Measurements from ENCODE around the gene LINC00305. TPM values are rescaled to one million over a fixed set of nuclear protein-coding genes. Genes with fewer than 3 reads are reported as not detected.
A peak's percentile ranks its signal among the peaks of the same experiment; 100 is the strongest.

LINC00305 gene
- total and polyA plus RNA-seq, 2 of the 8 experiments (the other 6 are each of a cell fraction or from before 2014, with no cell fraction given): not detected

GRCh38 chr18:64103986-64104385, 44.9 kb downstream of the LINC00305 start:
- Histone ChIP-seq H4K91ac (replicated peaks; ENCODE audit: insufficient read length, low read length) (no peak overlapping the region), H3K36me3 (ENCODE audit: control insufficient read depth in 2 of 4, insufficient read depth in 4 of 4, low read length in 3 of 4) (no peaks in the 10 kb centered on the region), H3K4ac (replicated peaks; ENCODE audit: insufficient read length, low read depth, low read length) (no peak overlapping the region), H3K14ac (ENCODE audit: insufficient read length) (no peak overlapping the region), H3K56ac (replicated peaks; ENCODE audit: insufficient read length, low read depth, low read length) (no peak overlapping the region), H3K27ac (ENCODE audit: low read depth, low read length) (no peak overlapping the region), H3K79me1 (ENCODE audit: low read depth, low read length) (no peaks in the 10 kb centered on the region), H2BK20ac (ENCODE audit: low read length) (no peak overlapping the region), H3K23me2 (ENCODE audit: low read depth, low read length) (no peaks in the 10 kb centered on the region), H4K20me1 (replicated peaks in 1 of 2; ENCODE audit: control insufficient read depth in 1 of 2, insufficient read depth in 2 of 2, low read length in 2 of 2) (no peaks in the 10 kb centered on the region), H2AK5ac (ENCODE audit: low read depth, low read length) (no peak overlapping the region), H2BK12ac (ENCODE audit: low read depth, low read length) (no peak overlapping the region), H3K79me2 (ENCODE audit: control insufficient read depth in 1 of 2, insufficient read depth in 2 of 2, low read length in 2 of 2) (no peaks in the 10 kb centered on the region), H3K27me3 (replicated peaks in 1 of 4; ENCODE audit: control insufficient read depth in 3 of 4, extremely low read depth in 1 of 4, insufficient read depth in 3 of 4, low read length in 3 of 4) (no peaks in the 10 kb centered on the region; a peak in 1 of 7 replicates), H2BK15ac (ENCODE audit: low read length) (no peak overlapping the region), H3K4me1 (replicated peaks in 1 of 4; ENCODE audit: control insufficient read depth in 3 of 4, insufficient read depth in 4 of 4, low read length in 3 of 4) (no peaks in the 10 kb centered on the region), H4K5ac (ENCODE audit: insufficient read length, low read depth, low read length) (no peak overlapping the region), H3K9me3 (ENCODE audit: insufficient read depth in 2 of 2, low read depth in 1 of 2, low read length in 1 of 2) (no peaks in the 10 kb centered on the region), H3K4me3 (ENCODE audit: extremely low read depth in 1 of 4, insufficient read depth in 2 of 4, low read depth in 3 of 4, low read length in 4 of 4) (no peak overlapping the region), H3K9ac (replicated peaks in 1 of 4; ENCODE audit: extremely low read depth in 1 of 4, low read depth in 3 of 4, low read length in 3 of 4) (no peak overlapping the region), H4K8ac (ENCODE audit: extremely low read depth, insufficient read depth, low read length) (no peak overlapping the region), H3K4me2 (ENCODE audit: insufficient read depth in 1 of 2, low read depth in 2 of 2, low read length in 2 of 2) (no peak overlapping the region), H2BK120ac (replicated peaks; ENCODE audit: low read depth, low read length) (no peak overlapping the region), H2BK5ac (ENCODE audit: low read depth, low read length) (no peak overlapping the region), H3K18ac (ENCODE audit: extremely low read depth, low read length) (no peak overlapping the region), H2AFZ (ENCODE audit: low read length) (no peak overlapping the region), H3K23ac (ENCODE audit: insufficient read length) (no peak overlapping the region)
- WGBS, 2 experiments (ENCODE audit: extremely low coverage in 1 of 2, insufficient coverage in 1 of 2, insufficient read length in 1 of 2, insufficient replicate concordance in 2 of 2, low coverage in 1 of 2, low lambda C conversion rate in 2 of 2, missing lambda C conversion rate in 1 of 2): 87% methylated on average over 4 of the region's 4 CpGs; no CpG with 5 or more reads in 1 of the 2 experiments
- peak in 2 of 3 experiments; percentile 33 to 60; a peak in 3 of 4 replicates for TF ChIP-seq CTCF (IDR thresholded peaks at IDR 0.05; ENCODE audit: control extremely low read depth in 1 of 3, insufficient read depth in 1 of 3, low read depth in 1 of 3, low read length in 3 of 3)
- peak; percentile 52 to 73 for TF ChIP-seq RAD21 (IDR thresholded peaks at IDR 0.05 in 1 of 2, conservative IDR thresholded peaks at IDR 0.05 in 1 of 2; ENCODE audit: low read depth in 2 of 2, low read length in 2 of 2)
- no peak for TF ChIP-seq RNF2 (IDR thresholded peaks at IDR 0.05; ENCODE audit: borderline replicate concordance, low read depth, low read length, missing control alignments, poor library complexity, severe bottlenecking)
- ChIA-PET POLR2A (ENCODE audit: partially characterized antibody) (no interaction called here), CTCF (ENCODE audit: partially characterized antibody) (interaction anchor here (0.6 to 6.5 kb wide), 7 partner anchors 9 to 665 kb away, joined by 3 to 61 read pairs (median 4); no protein-coding TSS in a partner anchor)
- DNase-seq (ENCODE audit: low read depth in 1 of 2, low spot score in 2 of 2) (peak in 1 of 2 experiments; percentile 50), FAIRE-seq (no peak)
